Measurements from ENCODE around the gene VPREB3. TPM values are rescaled to one million over a fixed set of nuclear protein-coding genes. Genes with fewer than 3 reads are reported as not detected.
A peak's percentile ranks its signal among the peaks of the same experiment; 100 is the strongest.

VPREB3 gene
- total and polyA plus RNA-seq, 4 donors: 0.69 to 3.2 (median 1.8) TPM; not detected in 1

DNA sequence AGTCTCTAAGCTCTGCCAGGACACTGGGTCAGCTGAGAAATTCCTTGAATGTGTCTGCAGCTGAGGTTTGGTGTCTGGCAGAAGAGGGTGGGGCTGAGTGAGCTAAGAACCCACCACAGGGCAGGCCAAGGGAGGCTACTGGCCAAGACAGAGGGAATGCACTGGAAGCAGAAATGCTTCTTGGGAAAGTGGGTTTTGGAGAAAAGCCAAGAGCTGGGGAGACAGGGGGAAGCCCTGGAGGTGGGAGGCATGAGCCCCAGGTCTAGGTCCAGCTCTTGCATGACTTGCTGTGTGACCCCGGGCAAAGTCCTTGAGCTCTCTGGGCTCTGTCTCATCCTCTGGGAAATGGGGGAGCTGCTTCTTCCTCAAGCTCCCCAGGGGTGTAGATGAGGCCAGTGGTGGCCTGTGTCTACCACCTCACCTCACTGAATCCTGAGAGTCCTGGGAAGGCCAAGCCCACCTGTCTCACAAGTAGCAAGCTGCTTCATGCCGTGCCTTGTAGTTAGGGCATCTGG is 20.8 kb upstream of the VPREB3 start:
- no peaks in the 10 kb centered on the region for H3K27me3 ChIP-seq (ENCODE audit: control insufficient read depth in 4 of 4, insufficient read depth in 4 of 4, low read length in 3 of 4)
- H3K4me1 ChIP-seq (ENCODE audit: control insufficient read depth in 4 of 4, insufficient read depth in 4 of 4, low read length in 3 of 4): peaks cover 0 to 23% (median 13%) of the 10 kb centered on the region in 4 donors
- WGBS: 88% methylated on average over 2 of the region's 2 CpGs
- TF ChIP-seq RXRA (IDR thresholded peaks at IDR 0.05) (no peak), GABPA (IDR thresholded peaks at IDR 0.05 in 1 of 2, conservative IDR thresholded peaks at IDR 0.05 in 1 of 2) (no peak), TAF1 (conservative IDR thresholded peaks at IDR 0.05) (no peak), HNF4A (conservative IDR thresholded peaks at IDR 0.05) (peak in 1 of 2 donors; percentile 12), YY1 (IDR thresholded peaks at IDR 0.05) (no peak), SP1 (IDR thresholded peaks at IDR 0.05) (no peak)
- TF ChIP-seq, protein P1, sequence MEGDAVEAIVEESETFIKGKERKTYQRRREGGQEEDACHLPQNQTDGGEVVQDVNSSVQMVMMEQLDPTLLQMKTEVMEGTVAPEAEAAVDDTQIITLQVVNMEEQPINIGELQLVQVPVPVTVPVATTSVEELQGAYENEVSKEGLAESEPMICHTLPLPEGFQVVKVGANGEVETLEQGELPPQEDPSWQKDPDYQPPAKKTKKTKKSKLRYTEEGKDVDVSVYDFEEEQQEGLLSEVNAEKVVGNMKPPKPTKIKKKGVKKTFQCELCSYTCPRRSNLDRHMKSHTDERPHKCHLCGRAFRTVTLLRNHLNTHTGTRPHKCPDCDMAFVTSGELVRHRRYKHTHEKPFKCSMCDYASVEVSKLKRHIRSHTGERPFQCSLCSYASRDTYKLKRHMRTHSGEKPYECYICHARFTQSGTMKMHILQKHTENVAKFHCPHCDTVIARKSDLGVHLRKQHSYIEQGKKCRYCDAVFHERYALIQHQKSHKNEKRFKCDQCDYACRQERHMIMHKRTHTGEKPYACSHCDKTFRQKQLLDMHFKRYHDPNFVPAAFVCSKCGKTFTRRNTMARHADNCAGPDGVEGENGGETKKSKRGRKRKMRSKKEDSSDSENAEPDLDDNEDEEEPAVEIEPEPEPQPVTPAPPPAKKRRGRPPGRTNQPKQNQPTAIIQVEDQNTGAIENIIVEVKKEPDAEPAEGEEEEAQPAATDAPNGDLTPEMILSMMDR (IDR thresholded peaks at IDR 0.05; ENCODE audit: low read depth, low read length, missing input control): no peak
- TF ChIP-seq, protein P2, sequence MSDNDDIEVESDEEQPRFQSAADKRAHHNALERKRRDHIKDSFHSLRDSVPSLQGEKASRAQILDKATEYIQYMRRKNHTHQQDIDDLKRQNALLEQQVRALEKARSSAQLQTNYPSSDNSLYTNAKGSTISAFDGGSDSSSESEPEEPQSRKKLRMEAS (IDR thresholded peaks at IDR 0.05): no peak
- H3K36me3 ChIP-seq (ENCODE audit: control insufficient read depth in 4 of 4, insufficient read depth in 3 of 4, low read depth in 1 of 4, low read length in 3 of 4): no peaks in the 10 kb centered on the region
- H3K9ac ChIP-seq (ENCODE audit: low read depth in 1 of 2, low read length in 2 of 2): no peak overlapping the region
- DNase-seq (ENCODE audit: low spot score): no peak
- no peak overlapping the region for H3K27ac ChIP-seq (ENCODE audit: low read depth in 1 of 2, low read length in 2 of 2)
- H3K4me3 ChIP-seq (ENCODE audit: low read depth in 1 of 3, low read length in 3 of 3): no peak overlapping the region
- no peaks in the 10 kb centered on the region for H3K9me3 ChIP-seq (ENCODE audit: control insufficient read depth in 4 of 4, low read length in 3 of 4)

DNA sequence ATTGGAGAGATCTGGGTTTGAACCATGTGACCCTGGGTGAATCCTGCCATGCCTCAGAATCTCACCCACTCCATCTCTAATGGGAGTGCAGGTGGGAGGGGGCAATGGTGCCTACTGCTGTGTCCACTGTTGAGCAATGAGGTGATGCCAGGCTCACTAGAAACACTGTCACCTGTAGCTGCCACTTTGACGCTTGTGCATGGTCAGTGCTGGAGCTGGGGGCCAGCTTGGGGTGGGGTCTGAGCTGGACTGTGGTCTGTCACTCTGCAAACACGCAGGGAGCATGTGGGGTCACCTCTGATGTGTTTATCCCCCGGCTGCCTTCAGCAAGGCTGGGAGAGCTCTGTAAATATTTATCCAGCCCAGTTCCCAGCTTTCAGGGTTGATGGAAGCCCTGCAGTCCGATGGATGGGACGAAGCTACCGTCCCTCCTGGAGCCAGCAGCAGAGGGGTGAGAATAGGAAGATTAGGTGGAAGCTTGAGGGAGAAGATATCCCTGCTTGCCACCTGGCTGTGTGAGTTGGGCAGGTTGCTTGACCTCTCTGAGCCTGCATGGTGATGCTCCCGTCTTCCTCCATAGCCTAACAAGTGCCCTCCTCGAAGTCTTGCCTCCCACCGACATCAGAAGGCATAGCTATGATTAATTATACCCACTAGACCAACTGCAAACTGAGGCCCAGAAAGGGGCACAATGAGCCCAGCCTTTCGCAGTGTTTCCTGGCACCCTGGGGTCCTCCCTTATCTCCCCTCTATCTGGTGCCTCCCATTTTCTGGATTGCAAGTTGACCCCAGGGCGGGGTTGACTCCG is 20.1 kb upstream of the VPREB3 start:
- H3K4me1 ChIP-seq (ENCODE audit: control insufficient read depth in 4 of 4, insufficient read depth in 4 of 4, low read length in 3 of 4): peaks cover 0 to 23% (median 14%) of the 10 kb centered on the region in 4 donors
- no peaks in the 10 kb centered on the region for H3K36me3 ChIP-seq (ENCODE audit: control insufficient read depth in 4 of 4, insufficient read depth in 3 of 4, low read depth in 1 of 4, low read length in 3 of 4)

More for the DNA sequence above, 20.1 kb upstream of the VPREB3 start:
- TF ChIP-seq, protein P1 (IDR thresholded peaks at IDR 0.05; ENCODE audit: low read depth, low read length, missing input control): no peak
- peak in 1 of 2 donors; percentile 25 for TF ChIP-seq RXRA (IDR thresholded peaks at IDR 0.05)
- no peak overlapping the region for H3K9ac ChIP-seq (ENCODE audit: low read depth in 1 of 2, low read length in 2 of 2)
- H3K27ac ChIP-seq (ENCODE audit: low read depth in 1 of 2, low read length in 2 of 2): no peak overlapping the region
- no peak overlapping the region for H3K4me3 ChIP-seq (ENCODE audit: low read depth in 1 of 3, low read length in 3 of 3)
- H3K9me3 ChIP-seq (ENCODE audit: control insufficient read depth in 4 of 4, low read length in 3 of 4): no peaks in the 10 kb centered on the region
- WGBS: 57% methylated on average over 12 of the region's 12 CpGs
- H3K27me3 ChIP-seq (ENCODE audit: control insufficient read depth in 4 of 4, insufficient read depth in 4 of 4, low read length in 3 of 4): no peaks in the 10 kb centered on the region
- DNase-seq (ENCODE audit: low spot score): peak; percentile 68
